ENCODE data around the gene COL27A1.

DNA sequence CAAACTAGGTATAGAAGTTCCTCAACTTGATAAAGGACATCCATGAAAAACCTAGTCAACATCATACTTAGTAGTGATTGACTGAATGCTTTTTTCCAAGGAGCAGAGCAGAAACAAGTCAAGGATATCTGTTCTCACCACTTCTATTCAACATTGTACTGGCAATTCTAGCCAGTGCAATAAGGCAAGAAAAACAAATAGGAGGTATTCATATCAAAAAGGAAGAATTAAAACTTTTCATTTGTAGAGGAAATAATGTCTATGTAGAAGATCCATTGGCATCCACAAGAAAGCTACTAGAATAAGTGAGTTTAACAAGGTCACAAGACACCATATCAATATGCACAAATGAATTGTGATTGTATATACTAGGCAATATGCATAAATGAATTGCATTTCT lies 139.3 kb downstream of the COL27A1 start:
- TF ChIP-seq, protein P1, sequence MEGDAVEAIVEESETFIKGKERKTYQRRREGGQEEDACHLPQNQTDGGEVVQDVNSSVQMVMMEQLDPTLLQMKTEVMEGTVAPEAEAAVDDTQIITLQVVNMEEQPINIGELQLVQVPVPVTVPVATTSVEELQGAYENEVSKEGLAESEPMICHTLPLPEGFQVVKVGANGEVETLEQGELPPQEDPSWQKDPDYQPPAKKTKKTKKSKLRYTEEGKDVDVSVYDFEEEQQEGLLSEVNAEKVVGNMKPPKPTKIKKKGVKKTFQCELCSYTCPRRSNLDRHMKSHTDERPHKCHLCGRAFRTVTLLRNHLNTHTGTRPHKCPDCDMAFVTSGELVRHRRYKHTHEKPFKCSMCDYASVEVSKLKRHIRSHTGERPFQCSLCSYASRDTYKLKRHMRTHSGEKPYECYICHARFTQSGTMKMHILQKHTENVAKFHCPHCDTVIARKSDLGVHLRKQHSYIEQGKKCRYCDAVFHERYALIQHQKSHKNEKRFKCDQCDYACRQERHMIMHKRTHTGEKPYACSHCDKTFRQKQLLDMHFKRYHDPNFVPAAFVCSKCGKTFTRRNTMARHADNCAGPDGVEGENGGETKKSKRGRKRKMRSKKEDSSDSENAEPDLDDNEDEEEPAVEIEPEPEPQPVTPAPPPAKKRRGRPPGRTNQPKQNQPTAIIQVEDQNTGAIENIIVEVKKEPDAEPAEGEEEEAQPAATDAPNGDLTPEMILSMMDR (conservative IDR thresholded peaks at IDR 0.05; ENCODE audit: low read depth, low read length): no peak
- no peak for TF ChIP-seq EZH2 (IDR thresholded peaks at IDR 0.05; ENCODE audit: borderline replicate concordance, low read depth, low read length, poor library complexity, severe bottlenecking)

Data from A673 (cell line).